CD4-positive, alpha-beta memory T cell (primary cell): ENCODE results near the gene CELSR2. TPM values are rescaled to one million over a fixed set of nuclear protein-coding genes. Genes with fewer than 3 reads are reported as not detected.

ENCODE experiments used
- CTCF ChIA-PET: fragments of 350-600 bp; sonication (Branson Sonifier 250); formaldehyde crosslinking; loops from one replicate; lab custom pipeline; 2021; ENCODE audit warnings: inconsistent platforms; ENCODE audit not compliant: partially characterized antibody; lab: Charles Lee
- POLR2A ChIA-PET: fragments of 350-600 bp; sonication (Branson Sonifier 250); formaldehyde crosslinking; loops from one replicate; lab custom pipeline; 2021; ENCODE audit not compliant: partially characterized antibody; lab: Charles Lee
- DNase-seq, 5 donors: peaks; one replicate each; pipeline versions ENCODE4 v3.0.0 to v3.0.0-alpha.2; 2020 to 2022; ENCODE audit warnings: mixed read lengths in 1 of 5
- H3K27ac ChIP-seq: one replicate; pipeline ENCODE4 v1.7.0; 2013; ENCODE audit warnings: low read depth, low read length
- H3K27me3 ChIP-seq: 2 replicates; pipeline ENCODE4 v1.7.0; 2013; ENCODE audit warnings: mild to moderate bottlenecking, low read length, moderate library complexity; ENCODE audit not compliant: insufficient read depth
- H3K36me3 ChIP-seq: 2 replicates; pipeline ENCODE4 v1.7.0; 2013; ENCODE audit warnings: mild to moderate bottlenecking, low read length, moderate library complexity; ENCODE audit not compliant: insufficient read depth
- H3K4me1 ChIP-seq: 2 replicates; pipeline ENCODE4 v1.7.0; 2013; ENCODE audit warnings: mild to moderate bottlenecking, low read length, moderate library complexity; ENCODE audit not compliant: insufficient read depth
- H3K4me3 ChIP-seq, 2 donors: one replicate each; pipeline ENCODE4 v1.7.0; 2013; ENCODE audit warnings: low read length in 2 of 2, mild to moderate bottlenecking in 1 of 2
- H3K9me3 ChIP-seq, 2 donors: one replicate each; pipeline ENCODE4 v1.7.0; 2013; ENCODE audit warnings: low read length in 2 of 2, control low read depth in 1 of 2; ENCODE audit not compliant: control insufficient read depth in 1 of 2
- H3K27ac Mint-ChIP-seq, 7 donors: one replicate each; pipeline ENCODE4 v1.8.0; 2020 to 2021; ENCODE audit warnings: mixed read lengths in 7 of 7, mild to moderate bottlenecking in 6 of 7, inconsistent platforms in 3 of 7, moderate library complexity in 3 of 7
- H3K27me3 Mint-ChIP-seq, 2 donors: one replicate each; pipeline ENCODE4 v1.8.0; 2020 to 2021; ENCODE audit warnings: mixed read lengths in 2 of 2
- H3K36me3 Mint-ChIP-seq, 2 donors: one replicate each; pipeline ENCODE4 v1.8.0; 2020 to 2021; ENCODE audit warnings: mixed read lengths in 2 of 2, inconsistent platforms in 1 of 2, mild to moderate bottlenecking in 1 of 2
- H3K4me1 Mint-ChIP-seq, 4 donors: one replicate each; pipeline ENCODE4 v1.8.0; 2020 to 2021; ENCODE audit warnings: mixed read lengths in 4 of 4, mild to moderate bottlenecking in 1 of 4
- H3K4me3 Mint-ChIP-seq, 8 donors: one replicate each; pipeline ENCODE4 v1.8.0; 2020 to 2021; ENCODE audit warnings: mixed read lengths in 8 of 8, mild to moderate bottlenecking in 7 of 8, moderate library complexity in 6 of 8, inconsistent platforms in 3 of 8
- H3K9me3 Mint-ChIP-seq, 8 donors: one replicate each; pipeline ENCODE4 v1.8.0; 2020 to 2021; ENCODE audit warnings: mixed read lengths in 8 of 8, mild to moderate bottlenecking in 5 of 8, inconsistent platforms in 3 of 8, moderate library complexity in 1 of 8
- intact Hi-C: fragments of 100-400 bp; cut with micrococcal nuclease; formaldehyde crosslinking; loops from one replicate; pipeline ENCODE4 v1.15.1; 2023
- polyA plus RNA-seq, 2 donors: library from polyadenylated mRNA; unstranded; fragments of 300-500 nt; fragmentation: Illumina TruSeq; gene quantifications; one replicate each; pipeline ENCODE4 v1.2.3, GENCODE V29; 2021
- total RNA-seq, 2 experiments: library from RNA; stranded (reverse); gene quantifications; one replicate each; pipeline ENCODE4 v1.2.3, GENCODE V29; 2021

CELSR2 gene
- total and polyA plus RNA-seq, 4 experiments from 2014 or later = 0.52 to 3.1 (median 2.6) TPM; not detected in 1

GRCh38 chr1:109255097-109255651 lies 5.8 kb downstream of the CELSR2 start:
- Mint-ChIP-seq H3K4me3 (no peak overlapping the region), H3K9me3 (peaks cover 0 to 3% (median 0%) of the 10 kb centered on the region in 8 donors), H3K27ac (no peak overlapping the region), H3K27me3 (peaks cover 0 to 2% of the 10 kb centered on the region in 2 donors), H3K36me3 (no peaks in the 10 kb centered on the region), H3K4me1 (peaks cover 4 to 13% (median 9%) of the 10 kb centered on the region in 4 donors)
- intact Hi-C loops = no loop called here
- Histone ChIP-seq H3K36me3 (no peaks in the 10 kb centered on the region), H3K4me1 (peaks cover 12% of the 10 kb centered on the region), H3K9me3 (no peaks in the 10 kb centered on the region), H3K4me3 (no peak overlapping the region), H3K27me3 (no peaks in the 10 kb centered on the region), H3K27ac (no peak overlapping the region)
- POLR2A ChIA-PET = no interaction called here
- DNase-seq = no peak
- CTCF ChIA-PET = interaction anchor here (2.1 kb wide), 1 partner anchor 9 kb away, joined by 6 read pairs; no protein-coding TSS in a partner anchor

- H3K27ac ChIP-seq = no peak overlapping the region
- no peaks in the 10 kb centered on the region for H3K9me3 ChIP-seq
- no peaks in the 10 kb centered on the region for H3K27me3 ChIP-seq
- Mint-ChIP-seq H3K4me3 (no peak overlapping the region), H3K9me3 (peaks cover 0 to 3% (median 0%) of the 10 kb centered on the region in 8 donors), H3K27ac (peak overlapping the region in 1 of 7 donors; percentile 20), H3K4me1 (peaks cover 3 to 13% (median 9%) of the 10 kb centered on the region in 4 donors), H3K36me3 (no peaks in the 10 kb centered on the region), H3K27me3 (peaks cover 0 to 2% of the 10 kb centered on the region in 2 donors)
- POLR2A ChIA-PET = no interaction called here
- peaks cover 7% of the 10 kb centered on the region for H3K4me1 ChIP-seq
- H3K4me3 ChIP-seq = no peak overlapping the region
- no peak for DNase-seq
- H3K36me3 ChIP-seq = no peaks in the 10 kb centered on the region
- CTCF ChIA-PET = no interaction called here
- intact Hi-C loops = no loop called here
These were observed 6.3 kb downstream of the CELSR2 start for GRCh38 chr1:109255678-109256077.

- Mint-ChIP-seq H3K4me3 (no peak overlapping the region), H3K36me3 (no peaks in the 10 kb centered on the region), H3K9me3 (peaks cover 0 to 3% (median 0%) of the 10 kb centered on the region in 8 donors), H3K27ac (peak overlapping the region in 1 of 7 donors; percentile 59), H3K27me3 (no peaks in the 10 kb centered on the region), H3K4me1 (peaks cover 2 to 13% (median 9%) of the 10 kb centered on the region in 4 donors)
- H3K27me3 ChIP-seq = no peaks in the 10 kb centered on the region
- no peak overlapping the region for H3K27ac ChIP-seq
- no peaks in the 10 kb centered on the region for H3K9me3 ChIP-seq
- POLR2A ChIA-PET = no interaction called here
- H3K4me1 ChIP-seq = peaks cover 6% of the 10 kb centered on the region
- H3K4me3 ChIP-seq = no peak overlapping the region
- DNase-seq = no peak
- CTCF ChIA-PET = interaction anchor here (2.0 kb wide), 1 partner anchor 17 kb away, joined by 5 read pairs; no protein-coding TSS in a partner anchor
- intact Hi-C loops = no loop called here
- no peaks in the 10 kb centered on the region for H3K36me3 ChIP-seq
These were observed 6.7 kb downstream of the CELSR2 start for GRCh38 chr1:109256085-109256484.

GRCh38 chr1:109256971-109257681 lies 7.8 kb downstream of the CELSR2 start:
- Histone ChIP-seq H3K36me3 (no peaks in the 10 kb centered on the region), H3K4me1 (peaks cover 6% of the 10 kb centered on the region), H3K27me3 (no peaks in the 10 kb centered on the region), H3K9me3 (no peaks in the 10 kb centered on the region), H3K4me3 (no peak overlapping the region), H3K27ac (no peak overlapping the region)
- DNase-seq = no peak
- peak overlapping the region in 1 of 7 donors; percentile 3 for H3K27ac Mint-ChIP-seq
- intact Hi-C loops = no loop called here
- ChIA-PET CTCF (interaction anchor here (0.9 to 2.0 kb wide), 2 partner anchors 18 to 21 kb away, joined by 4 to 5 read pairs; no protein-coding TSS in a partner anchor), POLR2A (no interaction called here)
- no peaks in the 10 kb centered on the region for H3K27me3 Mint-ChIP-seq
- H3K4me1 Mint-ChIP-seq = peaks cover 2 to 12% (median 5%) of the 10 kb centered on the region in 4 donors
- H3K9me3 Mint-ChIP-seq = peaks cover 0 to 3% (median 0%) of the 10 kb centered on the region in 8 donors
- H3K4me3 Mint-ChIP-seq = no peak overlapping the region
- H3K36me3 Mint-ChIP-seq = no peaks in the 10 kb centered on the region

- no peak overlapping the region for H3K4me3 ChIP-seq
- no peak overlapping the region for H3K27ac ChIP-seq
- ChIA-PET POLR2A (no interaction called here), CTCF (interaction anchor here (2.0 kb wide), 1 partner anchor 19 kb away, joined by 5 read pairs; no protein-coding TSS in a partner anchor)
- Mint-ChIP-seq H3K9me3 (peaks cover 0 to 3% (median 0%) of the 10 kb centered on the region in 8 donors), H3K27me3 (no peaks in the 10 kb centered on the region), H3K4me3 (no peak overlapping the region), H3K36me3 (no peaks in the 10 kb centered on the region), H3K27ac (no peak overlapping the region), H3K4me1 (peaks cover 0 to 9% (median 2%) of the 10 kb centered on the region in 4 donors)
- H3K36me3 ChIP-seq = no peaks in the 10 kb centered on the region
- intact Hi-C loops = no loop called here
- H3K9me3 ChIP-seq = no peaks in the 10 kb centered on the region
- H3K4me1 ChIP-seq = peaks cover 6% of the 10 kb centered on the region
- DNase-seq = peak in 1 of 5 donors; percentile 5
- no peaks in the 10 kb centered on the region for H3K27me3 ChIP-seq
These were observed 8.5 kb downstream of the CELSR2 start for GRCh38 chr1:109257682-109258421.

GRCh38 chr1:109258481-109259466 lies 9.4 kb downstream of the CELSR2 start:
- H3K4me3 ChIP-seq = no peak overlapping the region
- peaks cover 6% of the 10 kb centered on the region for H3K4me1 ChIP-seq
- Mint-ChIP-seq H3K4me3 (no peak overlapping the region), H3K36me3 (no peaks in the 10 kb centered on the region), H3K9me3 (peaks cover 0 to 3% (median 0%) of the 10 kb centered on the region in 8 donors), H3K4me1 (peaks cover 2 to 9% (median 3%) of the 10 kb centered on the region in 4 donors), H3K27me3 (peaks cover 0 to 2% of the 10 kb centered on the region in 2 donors), H3K27ac (no peak overlapping the region)
- peak in 1 of 5 donors; percentile 36 for DNase-seq
- ChIA-PET CTCF (interaction anchor here (1.1 kb wide), 1 partner anchor 234 kb away, joined by 3 read pairs; no protein-coding TSS in a partner anchor), POLR2A (interaction anchor here (1.2 kb wide), 1 partner anchor 141 kb away, joined by 4 read pairs; no protein-coding TSS in a partner anchor)
- H3K27ac ChIP-seq = no peak overlapping the region
- H3K9me3 ChIP-seq = no peaks in the 10 kb centered on the region
- H3K36me3 ChIP-seq = no peaks in the 10 kb centered on the region
- no peaks in the 10 kb centered on the region for H3K27me3 ChIP-seq
- intact Hi-C loops = no loop called here
